NCI-H345 treated with DMSO at 0.1 percent for 48 hours (cell line): ENCODE results near the gene PRKAG2.

Source experiments
- DNase-seq: peaks from one replicate; lab custom pipeline; 2025; ENCODE audit not compliant: unreplicated experiment; lab: John Stamatoyannopoulos, UW

The PRKAG2 gene

GRCh38 chr7:151699928-151700319 lies 177.0 kb downstream of the PRKAG2 start:
- no peak for DNase-seq

- DNase-seq = no peak
These were observed 177.6 kb downstream of the PRKAG2 start for GRCh38 chr7:151699147-151699927.

GRCh38 chr7:151697942-151698341 lies 179.0 kb downstream of the PRKAG2 start:
- no peak for DNase-seq

DNA sequence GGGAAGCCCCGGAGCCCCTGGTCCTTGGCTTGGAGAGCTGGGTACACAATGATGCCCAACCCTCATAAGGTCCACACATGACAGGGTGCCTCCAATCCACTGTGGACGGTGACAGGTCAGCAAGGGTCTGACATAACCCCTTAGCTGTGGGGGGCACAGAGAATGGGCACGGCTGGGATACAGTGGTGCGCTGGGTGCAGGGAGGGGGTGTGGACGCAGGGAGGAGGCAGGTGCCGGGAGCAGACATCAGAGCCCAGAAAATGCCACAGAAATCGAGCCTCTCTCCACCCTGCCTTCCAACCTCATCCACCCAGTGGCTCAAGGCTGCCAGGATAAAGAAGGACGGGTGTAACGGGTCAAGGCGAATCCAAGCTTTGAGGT lies 179.4 kb downstream of the PRKAG2 start:
- DNase-seq = no peak

GRCh38 chr7:151696721-151697514 lies 180.0 kb downstream of the PRKAG2 start:
- peak; percentile 87 for DNase-seq

DNA sequence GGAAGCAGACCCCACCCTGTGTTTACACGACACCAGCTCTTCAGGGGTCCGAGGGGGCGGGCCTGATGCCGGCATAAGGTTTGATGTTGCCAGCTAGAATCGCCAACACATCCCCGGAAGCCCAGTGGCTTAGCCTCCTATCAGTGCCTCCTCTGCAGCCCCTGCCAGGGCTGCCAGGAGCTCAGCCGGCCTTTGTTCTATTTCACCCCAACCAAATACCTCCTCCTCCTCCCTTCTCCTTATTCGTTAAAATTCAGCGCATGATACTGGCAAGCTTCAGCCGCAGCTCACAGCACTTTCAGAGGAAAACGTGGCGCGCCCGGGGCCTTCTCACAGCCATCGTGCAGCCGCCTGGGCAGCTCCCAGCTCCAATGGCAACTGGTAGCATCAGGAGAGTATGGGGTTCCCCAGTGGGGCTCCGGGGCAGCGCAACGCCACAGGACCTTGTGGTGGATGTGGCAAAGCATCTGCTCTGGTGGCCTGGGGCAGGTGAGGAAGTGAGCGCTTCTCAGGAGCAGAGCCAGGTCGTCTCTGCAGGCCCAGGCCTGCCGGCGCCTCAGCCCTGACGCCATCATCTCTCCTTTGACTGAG lies 180.9 kb downstream of the PRKAG2 start:
- peak; percentile 38 for DNase-seq

GRCh38 chr7:151694828-151695580 lies 181.9 kb downstream of the PRKAG2 start:
- no peak for DNase-seq

DNA sequence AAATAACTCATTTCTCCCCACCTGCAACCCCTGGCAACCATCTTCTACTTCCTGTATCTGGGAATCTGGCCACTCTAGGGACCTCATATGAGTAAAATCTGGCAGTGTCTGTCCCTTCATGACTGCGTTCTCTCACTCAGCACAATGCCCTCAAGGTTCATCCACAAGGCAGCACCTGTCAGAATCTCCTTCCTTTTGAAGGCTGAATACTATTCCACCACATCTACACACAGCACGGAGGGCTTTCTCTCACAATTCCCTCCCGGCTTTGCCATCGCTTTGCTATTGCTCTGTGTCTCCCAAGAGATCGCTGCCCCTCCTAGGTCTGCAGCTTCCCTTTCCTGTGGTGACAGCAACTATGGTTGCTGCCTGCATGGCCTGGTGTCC lies 182.5 kb downstream of the PRKAG2 start:
- DNase-seq = no peak

DNA sequence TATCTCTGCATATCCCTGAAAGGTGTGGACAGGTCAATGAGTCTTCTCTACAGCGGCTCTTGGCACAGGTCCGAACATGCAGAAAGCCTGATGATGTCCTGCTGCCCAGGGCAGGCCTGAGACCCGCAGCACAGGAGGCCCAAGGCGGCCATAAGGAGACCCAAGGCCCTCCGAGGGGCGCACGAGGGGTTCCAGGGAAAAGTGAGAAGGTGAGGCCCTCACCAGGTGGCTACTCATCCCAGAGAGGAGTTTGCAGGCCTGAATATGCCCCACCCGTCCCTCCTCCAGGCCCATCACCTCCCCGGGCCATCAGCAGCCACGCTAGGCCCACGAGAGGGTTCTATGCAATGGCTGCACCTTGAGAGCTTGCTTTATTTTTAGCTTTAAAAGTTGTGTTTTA lies 183.8 kb downstream of the PRKAG2 start:
- no peak for DNase-seq

DNA sequence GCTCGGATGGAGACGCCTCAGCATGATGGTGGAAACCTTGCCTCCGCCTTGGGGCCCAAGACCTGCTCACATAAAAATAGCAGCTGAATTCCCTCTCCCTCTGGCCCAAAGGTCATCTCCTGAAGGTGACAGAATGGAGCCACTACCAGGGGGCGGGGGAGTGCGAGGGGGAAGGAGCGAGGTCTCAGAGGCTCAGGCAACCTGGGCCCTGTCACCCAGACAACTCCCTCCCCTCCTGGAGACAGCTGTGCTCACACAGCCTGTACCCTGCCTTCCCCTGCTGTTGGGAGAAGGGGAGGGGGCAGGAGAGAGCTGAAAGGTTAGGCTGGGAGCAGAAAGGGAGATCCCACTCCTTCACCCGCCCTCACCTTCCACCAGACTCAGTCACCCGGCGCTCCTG lies 184.2 kb downstream of the PRKAG2 start:
- DNase-seq = peak; percentile 3

DNA sequence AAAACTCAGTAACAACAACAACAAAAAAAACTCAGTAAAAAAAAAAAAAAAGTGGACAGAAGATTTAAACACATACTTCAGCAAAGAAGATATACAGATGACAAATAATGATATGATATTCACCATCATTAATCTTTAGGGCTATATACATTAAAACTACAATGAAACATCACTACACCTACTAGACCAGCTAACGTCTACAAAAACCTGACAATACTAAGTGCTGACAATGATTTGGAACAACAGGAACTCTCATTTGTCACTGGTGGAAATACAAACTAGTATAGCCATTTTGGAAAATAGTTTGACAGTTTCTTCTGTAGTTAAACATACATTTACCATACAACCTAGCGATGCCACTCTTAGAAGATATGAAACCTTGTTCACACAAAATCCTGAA lies 185.5 kb downstream of the PRKAG2 start:
- DNase-seq = no peak

- no peak for DNase-seq
These were observed 186.3 kb downstream of the PRKAG2 start for GRCh38 chr7:151690606-151691005.

DNA sequence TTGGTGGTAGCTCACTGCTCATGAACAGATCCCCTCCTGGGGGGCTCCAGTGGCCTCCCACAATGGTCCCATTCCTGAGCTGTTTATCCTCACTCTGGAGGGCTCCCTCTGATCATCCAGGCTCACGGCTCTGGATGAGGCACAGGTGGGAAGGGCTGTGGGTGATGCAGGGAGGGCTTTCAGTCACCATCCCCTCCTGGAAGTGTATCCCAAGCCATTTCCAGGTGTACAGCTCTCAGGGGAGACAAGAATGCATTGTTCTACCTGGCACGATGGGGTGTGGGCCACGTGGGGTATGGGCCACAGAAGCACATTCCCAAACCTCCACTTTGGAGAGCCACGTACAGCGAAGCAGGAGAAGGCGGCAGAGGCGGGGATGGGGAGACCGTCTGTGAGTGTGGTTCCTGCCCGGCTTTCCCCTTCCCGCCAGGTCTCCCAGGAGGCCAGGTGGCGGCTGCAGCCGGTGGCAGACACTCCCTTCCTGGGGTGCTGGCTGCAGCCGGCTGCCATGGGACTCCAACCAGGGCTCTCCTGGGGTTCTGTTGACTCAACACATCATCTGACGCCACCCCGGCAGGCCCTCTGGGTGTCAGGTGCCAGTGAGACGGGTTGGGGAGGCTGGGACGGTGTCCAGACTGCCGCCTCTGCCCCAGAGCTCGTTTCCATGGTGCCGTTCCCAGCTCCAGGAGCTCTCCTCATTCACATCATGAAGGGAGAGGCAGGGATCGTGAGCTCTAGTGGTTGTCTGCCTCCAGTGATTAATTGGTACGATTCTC lies 187.5 kb downstream of the PRKAG2 start:
- peak; percentile 80 for DNase-seq

GRCh38 chr7:151688236-151688780 lies 188.6 kb downstream of the PRKAG2 start:
- DNase-seq = no peak

GRCh38 chr7:151687523-151688235 lies 189.2 kb downstream of the PRKAG2 start:
- no peak for DNase-seq

DNA sequence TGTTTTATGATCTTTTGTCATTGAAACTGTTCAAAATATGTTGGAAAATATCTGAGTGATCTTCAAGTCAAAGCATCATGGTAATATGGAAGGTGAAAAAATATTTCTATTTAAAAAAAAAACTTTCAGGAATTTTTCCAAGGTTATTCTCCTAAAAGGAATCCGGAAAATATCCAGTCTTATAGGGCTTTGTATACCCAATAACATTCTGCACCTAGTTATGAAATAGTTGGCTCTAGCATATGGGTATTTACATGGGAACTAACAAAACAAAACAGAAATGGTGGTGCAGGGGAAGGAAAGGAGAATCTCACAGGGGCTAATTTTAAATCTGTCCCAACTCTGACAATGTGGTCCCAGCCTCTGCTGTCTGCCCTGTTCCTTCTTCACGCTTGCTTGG lies 190.1 kb downstream of the PRKAG2 start:
- DNase-seq = no peak

GRCh38 chr7:151686016-151686766 lies 190.7 kb downstream of the PRKAG2 start:
- no peak for DNase-seq

DNA sequence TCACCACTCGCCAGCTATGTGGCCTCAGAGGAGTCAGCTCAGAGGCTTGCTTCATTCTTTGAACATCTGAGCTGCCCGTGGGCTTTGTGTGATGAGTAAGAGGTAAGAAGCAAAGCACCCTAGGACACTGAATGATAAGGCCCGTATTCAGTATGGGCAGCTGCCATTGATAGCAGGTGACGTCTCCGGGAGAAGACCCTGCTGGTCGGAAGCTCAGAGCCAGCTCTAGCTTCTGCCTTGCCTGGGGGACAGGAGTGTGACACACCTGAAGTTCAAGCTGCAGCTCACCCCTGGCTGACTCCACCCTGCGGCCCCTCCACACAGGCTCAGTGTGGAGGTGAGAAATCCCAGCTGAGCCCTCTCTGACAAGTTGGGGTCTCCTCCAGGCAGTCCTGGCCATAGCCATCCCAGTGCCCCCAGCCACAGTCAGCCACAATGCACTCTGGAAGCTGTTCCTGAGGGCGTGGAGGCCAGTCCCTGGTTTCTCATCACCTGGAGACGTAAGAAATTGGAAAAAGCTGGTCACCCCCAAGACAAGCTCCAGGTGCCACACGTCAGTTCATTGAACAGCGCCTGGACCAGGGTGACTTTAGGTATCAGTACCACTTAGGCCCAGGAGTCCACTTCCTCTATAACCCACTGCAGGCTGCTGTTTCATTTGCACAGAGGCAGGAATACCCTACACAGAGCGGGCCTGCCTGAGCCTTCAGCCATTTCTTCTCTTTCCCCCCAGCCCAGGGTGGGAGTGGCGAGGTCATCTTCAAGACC lies 192.3 kb downstream of the PRKAG2 start:
- no peak for DNase-seq
